Kasumi-1 (cell line): ENCODE measurements around the gene CTBP2.

Experiments used
- DNase-seq, 2 experiments: peaks; one replicate each; lab custom pipeline; 2025; lab: John Stamatoyannopoulos, UW

Gene CTBP2

DNA sequence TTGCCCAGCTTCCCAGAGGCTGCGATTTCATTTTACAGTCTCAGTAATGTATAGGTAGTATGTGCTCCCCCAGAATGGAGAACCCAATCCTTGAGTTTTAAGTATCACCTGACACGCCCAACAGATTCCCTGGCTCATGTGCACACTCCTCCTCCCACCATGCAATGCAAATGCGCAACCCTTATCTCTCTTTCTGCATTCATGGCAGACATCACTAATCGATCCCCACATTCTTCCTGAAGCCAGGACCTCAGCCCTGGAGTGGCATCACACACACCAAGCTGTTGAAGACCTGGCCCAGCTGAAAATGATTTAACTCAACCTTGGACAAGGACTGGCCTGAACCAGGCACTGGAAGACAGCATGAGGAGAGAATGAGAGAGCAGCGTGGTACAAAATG is 150.0 kb downstream of the CTBP2 start:
- no peak for DNase-seq

DNA sequence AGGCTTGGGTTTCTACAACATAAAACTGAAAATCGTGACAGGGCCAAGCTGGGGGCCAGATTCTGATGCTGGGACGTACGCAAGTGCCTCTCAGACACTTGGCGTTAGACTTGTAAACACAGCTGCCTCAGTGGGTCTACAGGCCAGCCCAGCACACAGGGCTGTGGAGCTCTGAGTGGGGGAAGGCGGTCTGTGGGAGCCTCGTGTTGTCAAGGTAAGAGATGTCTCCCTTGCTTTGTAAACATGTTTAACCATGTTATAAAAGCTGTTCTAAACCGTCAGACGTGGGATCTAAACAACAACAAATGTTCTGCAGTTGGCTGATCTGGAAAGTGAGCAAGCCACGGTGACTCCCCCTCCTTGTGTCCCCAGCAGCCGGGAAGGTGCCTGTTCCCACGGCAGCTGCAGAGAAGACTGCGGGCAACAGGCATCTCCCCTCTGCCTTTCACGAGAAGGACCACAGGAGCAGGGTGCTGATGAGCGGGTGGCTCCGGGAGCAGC is 150.7 kb downstream of the CTBP2 start:
- no peak for DNase-seq

DNA sequence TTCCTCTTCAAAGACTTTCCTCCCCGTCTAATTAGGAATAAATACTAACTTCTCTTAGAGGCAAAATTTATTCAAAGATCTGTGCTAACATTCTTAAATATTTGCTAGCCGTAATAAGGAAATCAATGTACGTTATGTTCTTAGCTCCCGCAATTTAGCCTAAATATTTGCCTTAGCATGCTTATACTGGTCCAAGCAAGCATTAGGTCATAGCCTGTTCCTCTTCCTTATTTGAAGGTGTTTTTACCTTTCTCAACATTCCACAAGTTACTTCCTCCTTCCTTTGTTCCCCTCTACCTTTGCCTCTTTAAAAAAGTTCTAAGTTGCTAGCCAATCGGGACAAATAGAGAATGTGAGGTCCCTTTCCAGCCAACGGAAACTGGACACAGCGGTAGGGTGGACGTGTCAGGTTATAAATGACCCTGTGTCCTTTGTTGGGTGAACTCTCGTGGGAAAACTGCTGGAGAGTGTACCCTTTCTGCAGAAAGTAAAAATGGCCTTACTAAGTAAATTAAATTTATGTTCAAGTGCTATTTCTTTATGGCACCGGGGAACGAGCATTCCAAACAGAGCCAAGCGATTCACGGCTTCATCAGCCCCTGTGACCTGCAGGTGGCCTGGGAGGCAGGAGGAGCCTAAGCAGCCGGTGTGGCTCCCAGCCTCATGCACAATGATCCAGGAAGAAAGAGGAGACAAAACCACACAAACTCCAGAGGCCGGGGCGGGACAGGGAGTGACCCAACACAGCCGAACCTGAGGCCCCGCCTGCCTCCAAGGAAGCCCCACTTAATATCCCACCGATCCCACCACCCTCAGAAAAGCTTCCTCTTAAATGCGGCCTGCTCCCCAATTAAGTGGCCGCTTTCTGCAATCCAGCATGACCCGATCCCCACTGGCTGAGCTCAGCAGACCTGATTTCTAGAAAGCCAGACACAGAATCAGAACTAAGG is 151.4 kb downstream of the CTBP2 start:
- DNase-seq, result no peak

DNA sequence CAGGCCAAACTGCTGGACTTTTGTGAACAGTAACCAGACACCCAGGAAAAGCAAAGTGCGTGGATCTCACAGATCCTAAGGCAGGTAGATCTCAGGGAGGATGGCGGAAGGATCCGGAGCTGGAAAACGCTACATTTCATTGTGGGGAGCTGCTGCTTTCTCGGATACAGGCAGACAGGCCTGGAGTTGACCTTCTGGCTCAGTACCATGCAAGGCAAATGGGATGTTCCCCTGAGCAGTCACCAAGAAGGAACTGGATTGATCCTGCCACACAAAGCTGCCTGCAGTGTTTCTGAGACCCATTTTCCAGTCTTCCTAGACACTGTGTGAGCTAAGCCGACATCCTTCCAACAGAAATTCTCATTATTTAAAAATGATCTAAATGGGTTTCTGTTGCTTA is 152.9 kb downstream of the CTBP2 start:
- no peak for DNase-seq

DNA sequence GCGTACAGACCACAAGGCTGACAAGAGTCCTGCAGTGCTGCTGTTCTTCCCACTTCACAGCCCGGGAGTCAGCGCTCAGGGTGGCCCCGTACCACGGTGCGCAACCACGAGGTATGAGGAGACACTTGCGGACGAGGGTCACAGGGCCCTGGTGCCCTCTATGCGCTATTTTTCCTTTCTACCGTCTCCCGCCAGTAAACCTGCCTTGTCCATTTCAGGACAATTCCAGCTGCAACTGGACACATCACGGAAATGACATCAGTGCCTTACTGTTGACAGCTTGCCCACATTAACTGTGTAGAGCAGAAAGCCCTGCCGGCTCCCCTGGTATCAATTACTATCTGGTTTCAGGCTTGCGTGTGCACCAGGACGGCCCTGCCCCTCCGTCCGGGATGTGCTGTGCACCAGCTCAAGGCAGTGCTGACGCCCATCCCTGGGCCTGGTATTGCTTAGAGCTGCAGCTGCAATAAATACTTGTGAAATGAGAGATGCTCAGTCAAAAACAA is 153.4 kb downstream of the CTBP2 start:
- no peak for DNase-seq

DNA sequence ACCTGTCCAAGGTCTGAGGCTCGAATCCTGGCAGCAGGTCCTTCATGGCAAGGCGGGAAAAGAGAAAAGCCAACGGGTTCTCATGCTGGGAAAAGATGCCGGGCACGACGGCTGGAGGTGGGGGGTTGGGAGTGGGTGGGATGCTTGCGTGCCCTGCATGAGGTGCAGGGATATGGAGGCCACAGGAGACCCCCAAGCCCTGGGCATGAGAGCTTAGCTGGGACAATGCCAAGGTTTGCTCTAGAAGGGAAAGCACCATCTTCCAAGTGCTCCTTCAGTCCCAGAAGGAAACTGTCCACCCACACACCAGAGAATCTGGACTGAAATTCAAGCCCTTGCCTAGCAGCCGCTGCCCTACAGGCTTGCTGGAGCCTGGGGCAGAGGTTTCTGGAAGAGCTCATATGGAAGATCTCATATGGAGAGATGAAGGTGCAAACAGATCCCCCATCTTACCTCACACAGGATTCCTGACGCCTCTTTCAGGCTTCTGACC is 154.1 kb downstream of the CTBP2 start:
- DNase-seq, result no peak

DNA sequence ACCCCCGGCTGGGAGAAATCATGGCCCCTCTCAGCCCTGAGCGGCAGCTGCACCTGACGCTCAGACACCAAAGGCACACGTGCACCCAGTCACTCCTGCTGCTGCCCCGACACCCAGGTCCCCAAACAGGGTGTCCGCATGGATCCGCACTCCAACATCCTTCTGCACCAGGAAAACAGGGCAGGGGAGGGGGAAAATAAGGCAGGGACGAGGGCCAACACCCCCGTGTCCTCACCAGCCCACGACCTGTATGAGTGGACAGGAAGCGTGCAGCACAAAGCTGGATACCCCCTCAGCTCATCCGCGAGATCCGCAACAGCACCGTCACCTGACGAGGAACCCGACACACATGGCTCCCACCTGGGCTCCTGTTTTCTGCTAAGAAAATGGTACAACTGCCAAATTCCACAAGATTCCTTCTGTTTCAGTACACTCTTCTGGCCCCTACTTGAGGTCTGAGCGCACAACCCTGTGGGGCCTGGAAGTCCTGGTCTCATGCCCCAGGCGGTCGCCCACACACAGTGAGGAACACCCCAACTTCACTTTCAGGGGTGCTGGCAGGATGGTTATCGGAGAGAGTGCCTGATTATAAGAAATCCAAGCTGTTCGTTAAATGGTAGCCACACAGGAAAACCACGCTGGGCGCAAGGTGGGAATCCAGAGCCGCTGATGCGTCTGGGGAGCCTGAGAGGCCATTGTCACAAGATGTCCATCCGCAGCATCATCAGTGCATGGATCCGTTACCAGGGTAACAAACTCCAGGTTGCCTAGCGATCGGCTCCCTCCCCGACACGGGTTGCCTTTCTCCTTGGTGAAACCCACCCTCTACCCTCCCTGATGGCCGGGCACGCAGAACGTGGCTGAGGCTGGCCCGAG is 154.8 kb downstream of the CTBP2 start:
- no peak for DNase-seq

DNA sequence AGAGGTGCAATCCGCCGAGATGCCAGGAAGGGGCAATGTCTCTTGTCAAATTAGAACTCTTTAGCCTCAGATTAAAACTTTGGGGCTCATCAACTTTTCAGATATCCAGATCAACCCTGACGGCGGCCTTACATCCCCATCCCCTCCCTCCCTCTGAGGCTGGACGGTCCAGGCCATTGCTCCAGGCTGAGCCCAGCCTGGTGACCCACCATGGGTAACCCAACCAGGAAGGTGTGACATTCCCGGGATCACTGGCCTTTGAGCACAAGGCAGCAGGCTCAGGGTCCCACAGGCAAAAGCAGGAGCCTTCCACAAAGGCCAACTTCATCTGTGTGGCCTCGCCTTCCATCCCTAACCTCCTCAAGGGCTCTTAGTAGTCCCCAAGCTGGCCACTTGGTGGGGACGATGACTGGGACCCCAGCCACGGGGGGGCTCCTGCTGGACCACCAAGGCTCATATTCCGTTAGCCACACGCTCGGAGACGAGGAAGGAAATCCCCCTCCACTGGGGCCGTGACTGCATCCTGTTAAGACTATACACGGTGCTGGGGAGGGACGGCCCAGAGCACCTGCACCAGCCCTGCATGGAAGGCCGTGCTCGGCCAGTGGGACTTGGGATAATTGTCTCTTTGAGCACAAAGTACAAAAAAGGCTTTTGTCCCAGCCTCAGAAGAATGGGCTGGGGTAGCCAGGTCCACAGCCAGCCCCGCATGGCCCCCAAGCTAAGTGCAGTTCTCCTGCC is 155.6 kb downstream of the CTBP2 start:
- DNase-seq, result no peak

DNA sequence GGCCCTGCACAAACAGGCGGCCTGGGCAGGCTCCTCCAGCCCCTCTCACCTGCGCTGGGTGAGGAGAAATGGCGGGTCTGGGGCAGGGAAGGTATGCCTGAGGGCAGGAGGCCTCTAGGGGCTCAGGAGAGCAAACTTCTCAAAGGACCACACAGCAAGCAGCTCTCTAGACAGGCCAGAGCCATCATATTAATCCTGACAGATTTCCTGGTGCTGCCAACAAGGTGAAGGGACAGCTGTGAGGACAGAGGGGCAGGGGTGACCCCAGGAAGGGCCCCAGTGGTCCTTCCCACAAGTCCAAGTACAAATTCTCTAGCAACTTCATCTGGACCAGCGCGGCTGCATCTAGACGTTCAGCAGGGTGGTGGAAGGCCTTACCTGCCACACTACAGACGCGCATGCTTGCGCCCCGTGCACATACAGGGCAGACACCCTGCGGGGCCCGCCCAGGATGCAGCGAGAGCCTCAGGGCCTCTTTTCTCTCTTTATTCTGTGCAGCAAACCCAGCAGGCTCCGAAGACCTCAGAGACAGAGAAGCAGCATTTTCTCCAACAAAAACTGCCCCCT is 156.4 kb downstream of the CTBP2 start:
- no peak for DNase-seq

DNA sequence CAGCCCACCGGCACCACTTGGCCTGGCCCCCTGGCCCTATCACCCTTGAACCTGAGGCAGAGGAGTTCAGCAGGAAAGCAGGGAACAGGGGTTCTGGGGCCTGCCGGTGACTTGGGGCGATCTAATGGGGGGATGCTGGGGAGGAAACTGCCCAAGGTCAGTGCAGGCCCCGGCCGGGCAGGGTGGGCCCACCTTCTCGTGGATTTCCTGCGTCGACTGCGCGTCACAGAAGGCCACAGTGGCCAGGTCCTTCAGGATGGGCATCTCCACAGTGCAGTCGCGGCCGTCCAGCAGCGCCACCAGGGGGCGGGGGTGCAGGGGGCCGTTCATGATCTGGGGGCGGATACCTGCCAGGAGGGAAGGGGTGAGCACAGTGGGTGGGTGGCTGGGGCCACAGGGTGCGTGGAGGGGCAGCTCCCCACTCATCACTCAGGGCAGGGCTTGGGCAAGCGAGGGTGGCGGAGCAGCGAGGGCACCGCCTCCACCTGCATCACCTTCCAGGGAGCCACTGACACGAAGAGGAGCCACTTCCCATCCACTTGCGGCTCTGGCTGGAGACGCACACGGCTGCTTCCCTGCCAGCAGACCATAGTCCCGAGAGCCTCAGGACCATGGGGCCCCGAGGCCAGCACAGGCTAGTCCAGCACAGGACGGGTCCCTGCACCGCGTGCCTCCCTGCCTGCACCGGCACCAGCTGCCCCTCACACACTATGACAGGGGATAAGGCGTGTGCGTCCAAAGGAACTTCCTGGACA is 157.0 kb downstream of the CTBP2 start:
- DNase-seq, result no peak

DNA sequence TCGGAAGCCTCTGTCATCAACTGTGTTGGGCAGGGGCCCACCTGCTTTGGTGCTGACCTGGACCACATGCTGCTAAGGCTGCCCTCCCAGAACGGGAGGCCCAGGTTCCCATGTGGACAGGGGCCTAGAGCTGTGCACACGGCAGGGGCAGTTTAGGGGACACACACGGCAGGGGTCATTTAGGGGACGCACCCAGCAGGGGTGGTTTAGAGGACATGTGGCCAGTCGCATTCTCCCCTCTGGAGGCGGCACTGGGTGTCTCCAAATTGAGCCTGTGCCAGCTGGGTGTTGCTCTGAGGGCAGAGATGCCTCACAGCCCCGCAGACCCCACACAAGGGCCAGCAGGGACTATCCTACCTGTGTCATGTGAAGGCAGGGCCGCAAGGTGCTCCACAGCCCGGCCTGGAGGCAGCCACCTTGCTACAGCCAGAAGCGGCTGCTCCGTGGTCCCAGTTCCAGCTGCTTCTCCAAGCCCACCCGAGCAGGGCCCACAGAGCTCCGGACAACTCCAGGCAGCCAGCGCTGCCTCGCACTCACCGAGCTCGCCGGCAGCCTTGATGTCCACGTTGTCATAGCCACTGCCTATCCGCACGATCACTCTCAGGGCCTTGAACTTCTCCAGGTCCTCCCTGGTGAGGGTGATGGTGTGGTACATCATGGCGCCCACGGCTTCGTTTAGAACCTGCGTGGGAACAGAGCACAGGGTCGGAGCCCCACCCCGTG is 157.8 kb downstream of the CTBP2 start:
- DNase-seq, result no peak

DNA sequence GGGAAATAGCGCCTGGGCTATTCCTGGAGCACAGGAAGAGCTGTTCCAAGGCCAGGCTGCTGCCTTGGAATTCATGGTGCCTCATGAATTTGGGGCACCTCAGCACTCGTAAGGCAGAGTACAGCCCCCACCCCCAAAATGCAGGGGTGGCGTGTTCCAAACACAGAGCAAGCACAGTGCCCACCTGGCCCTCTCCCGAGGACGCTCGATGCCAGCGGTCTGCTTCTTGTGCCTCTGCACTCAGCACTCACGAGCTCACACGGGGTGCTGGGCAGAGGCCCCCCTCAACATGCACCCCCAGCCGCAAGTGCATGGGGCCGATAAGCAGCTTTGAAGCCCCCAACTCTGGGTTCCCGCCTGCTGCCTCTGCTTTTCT is 158.3 kb downstream of the CTBP2 start:
- DNase-seq, result no peak

DNA sequence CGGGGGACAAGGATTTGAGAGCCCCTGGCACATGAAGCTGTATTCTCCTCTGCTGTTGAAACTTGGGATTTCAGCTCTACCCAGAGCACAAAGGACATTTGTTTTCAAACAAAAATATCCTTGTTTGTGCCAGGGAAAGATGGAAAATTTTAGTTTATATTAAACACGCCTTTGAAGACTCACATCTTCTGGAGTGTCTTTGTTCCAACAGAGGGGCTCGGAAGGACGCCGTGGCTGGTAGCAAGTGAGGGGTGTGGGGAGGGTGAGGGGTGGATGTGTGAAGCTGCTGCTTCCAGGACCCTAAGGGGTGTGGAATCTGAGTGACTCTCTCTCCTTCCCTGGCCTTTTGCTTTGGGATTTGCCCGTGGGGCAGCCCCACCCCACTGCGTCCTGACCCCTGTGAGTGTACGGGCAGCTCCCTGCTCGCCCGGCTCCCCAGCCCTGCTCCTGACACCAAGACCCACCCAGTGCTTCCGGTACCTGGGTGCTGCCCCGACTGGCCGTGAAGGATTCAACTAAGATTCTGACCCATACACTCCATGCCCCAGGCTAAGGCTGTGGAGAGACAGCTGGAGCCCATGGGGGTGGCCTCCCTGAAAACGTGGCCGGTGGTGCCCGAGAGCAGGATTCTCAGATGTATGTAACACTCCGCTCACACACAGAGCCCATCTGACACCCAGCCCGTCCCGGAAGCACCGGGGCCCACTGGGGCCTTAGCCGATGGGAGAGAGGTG is 158.9 kb downstream of the CTBP2 start:
- no peak for DNase-seq

DNA sequence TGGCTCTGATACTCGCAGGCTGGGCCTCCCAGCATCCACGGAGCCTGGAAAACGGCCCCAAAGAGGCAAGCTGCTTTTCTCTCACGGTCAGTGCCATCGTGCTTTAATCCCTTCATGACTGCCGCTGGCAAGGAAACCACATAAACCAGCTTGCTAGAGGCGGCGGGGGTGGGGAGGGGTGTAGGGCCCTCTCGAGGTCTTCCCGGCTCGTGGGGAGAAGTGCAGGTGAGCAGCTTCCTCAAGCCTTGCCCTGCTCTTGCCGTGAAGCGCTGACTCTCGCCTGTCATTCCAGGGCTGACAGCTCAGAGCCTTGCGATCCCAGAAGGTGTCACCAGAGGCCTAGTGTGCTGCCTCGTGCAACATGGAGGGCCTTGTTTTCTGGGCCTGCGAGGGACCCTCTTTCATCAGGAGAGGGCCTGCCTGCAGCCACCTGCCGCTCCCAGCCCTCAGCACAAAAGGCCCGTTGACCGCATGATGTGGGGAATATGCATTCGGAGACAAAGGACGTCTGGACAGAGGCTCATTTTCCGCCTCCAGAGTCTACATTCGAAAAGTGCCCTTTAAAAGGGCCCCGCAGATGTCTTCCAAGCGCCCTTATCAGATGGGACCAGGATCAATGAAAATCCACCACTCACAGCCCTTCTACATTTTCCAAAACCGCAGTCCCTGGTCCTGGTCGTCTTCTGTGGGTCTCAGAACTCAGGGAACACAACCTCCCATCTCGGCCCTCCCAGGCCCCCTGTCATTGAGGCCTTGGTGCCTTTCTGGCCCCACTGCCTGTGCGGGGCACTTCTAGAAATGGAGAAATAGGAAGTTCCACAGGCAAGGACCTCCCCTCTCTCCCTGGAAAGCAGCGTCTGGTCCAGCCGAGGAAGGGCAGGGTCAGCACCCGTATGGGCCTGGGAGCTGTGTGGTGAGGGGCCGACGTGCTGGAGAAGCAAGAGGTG is 159.7 kb downstream of the CTBP2 start:
- DNase-seq, result no peak

DNA sequence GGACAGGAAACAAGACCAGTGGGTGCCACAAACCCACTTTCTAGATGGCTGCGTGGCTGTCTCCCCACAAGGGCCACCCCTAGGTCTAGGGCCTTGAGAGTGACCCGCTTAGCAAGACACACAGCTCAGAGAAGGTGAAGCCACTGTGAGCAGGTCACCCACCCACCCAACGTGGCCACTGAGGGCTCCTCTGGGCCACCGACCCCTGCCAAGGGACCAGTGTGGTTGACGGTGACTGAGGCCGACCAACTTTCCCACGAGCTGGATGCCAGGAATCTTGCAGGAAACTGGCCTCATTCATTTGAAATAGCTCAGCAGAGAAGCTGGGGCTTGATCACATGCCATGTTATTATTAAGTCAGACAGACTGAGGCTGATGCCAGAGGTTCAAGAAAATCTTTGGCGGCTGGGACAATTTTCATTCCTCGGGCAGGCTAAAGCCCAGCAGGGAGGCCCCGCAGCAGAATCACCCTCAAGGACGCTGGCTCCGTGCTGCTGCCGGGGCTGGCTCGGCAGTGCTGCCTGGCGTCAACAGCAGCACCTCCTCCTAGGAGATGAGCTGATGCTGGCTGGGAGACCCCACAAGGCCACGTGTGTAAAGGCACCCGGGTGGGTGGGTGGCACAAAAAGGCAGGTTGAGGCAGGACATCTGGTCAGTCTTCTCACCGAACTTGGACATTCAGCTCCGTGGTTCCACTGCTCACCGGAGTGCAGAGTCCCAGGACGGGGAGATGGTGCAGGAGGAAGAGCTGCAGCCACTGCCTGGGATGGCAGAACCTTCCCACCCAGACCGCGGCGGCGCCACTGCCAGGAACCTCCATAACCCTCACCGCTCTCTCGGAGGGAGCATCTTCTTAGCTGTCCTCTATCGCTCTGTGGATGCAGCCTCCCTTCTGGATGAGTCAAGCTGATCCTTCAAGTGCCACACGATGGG is 160.7 kb downstream of the CTBP2 start:
- no peak for DNase-seq

DNA sequence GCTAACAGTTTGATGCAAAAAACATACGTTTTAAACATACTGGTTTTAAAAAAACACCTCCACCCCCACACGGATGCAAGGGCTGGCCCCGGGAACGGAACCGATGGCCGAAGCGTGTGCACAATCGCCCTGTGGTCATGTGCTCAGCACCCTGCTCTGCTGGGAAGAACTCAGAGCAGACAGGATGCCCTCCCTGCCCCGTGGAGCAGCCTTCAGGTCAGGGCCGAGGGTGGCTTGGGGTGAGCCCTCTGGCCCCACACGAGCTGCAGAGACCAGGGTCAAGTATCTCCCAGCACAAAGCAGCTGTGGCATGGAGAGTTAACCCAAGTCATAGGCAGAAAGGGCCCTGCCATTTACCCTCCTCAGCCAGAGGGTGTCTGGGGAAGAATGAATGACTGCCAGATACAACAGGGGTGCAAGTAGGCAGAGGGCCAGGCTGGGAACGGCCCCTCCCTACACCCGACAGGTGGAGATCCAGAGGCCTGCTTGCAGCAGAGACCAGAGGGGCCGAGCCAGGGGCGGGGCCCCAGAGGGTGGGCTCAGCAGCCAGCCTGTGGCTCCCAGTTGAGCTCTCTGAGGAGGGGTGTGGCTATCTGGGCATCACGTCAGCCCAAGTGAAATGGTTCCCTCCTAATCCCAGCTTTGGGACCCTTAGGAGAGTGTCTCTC is 161.6 kb downstream of the CTBP2 start:
- DNase-seq, result no peak
